IPS-NIHi7 (cell line): Measurements from ENCODE around the gene TSPAN12.
A peak's percentile ranks its signal among the peaks of the same experiment; 100 is the strongest.

Source experiments
- DNase-seq: peaks from one replicate; pipeline ENCODE4 v3.0.0; 2012; ENCODE audit warnings: mixed read lengths; ENCODE audit errors: extremely low spot score

TSPAN12 gene

DNA sequence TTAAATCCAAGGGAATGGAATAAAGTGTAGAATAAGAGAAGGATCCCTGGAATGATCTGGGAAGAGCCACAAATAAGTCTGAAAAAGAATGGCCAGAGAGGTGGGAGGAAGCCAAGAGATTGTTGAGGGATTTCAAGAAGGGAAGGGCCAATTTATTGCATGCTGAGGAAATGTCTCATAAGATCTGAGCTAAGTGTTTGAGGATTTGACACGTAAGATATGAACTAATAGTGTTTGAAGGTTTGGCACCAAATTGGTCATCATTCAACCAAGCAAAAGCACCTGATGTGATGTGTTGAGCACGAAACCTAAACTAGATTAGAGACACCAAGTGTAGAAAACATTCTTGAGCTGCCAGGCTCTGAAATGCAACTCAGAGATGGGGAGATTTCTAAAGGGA, 97.9 kb downstream of the TSPAN12 start:
- DNase-seq = no peak

DNA sequence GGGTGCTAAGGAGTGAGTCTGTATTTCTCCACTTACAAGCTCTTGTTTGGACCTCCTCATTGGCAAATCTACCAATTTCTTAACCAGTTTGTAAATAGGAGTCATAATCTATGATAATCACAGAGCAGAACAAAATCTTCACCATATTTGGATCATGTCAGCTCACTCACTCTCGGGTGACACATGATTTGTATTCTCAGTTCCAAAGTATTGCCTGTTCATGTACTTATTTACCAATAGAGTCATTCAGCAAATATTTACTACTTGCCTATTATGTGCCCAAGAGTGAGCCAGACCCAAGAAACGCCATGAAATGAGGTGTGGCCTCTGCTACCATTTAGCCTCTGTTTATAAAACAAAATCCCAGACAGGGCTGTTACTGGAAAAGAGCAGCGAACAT, 114.8 kb downstream of the TSPAN12 start:
- no peak for DNase-seq

DNA sequence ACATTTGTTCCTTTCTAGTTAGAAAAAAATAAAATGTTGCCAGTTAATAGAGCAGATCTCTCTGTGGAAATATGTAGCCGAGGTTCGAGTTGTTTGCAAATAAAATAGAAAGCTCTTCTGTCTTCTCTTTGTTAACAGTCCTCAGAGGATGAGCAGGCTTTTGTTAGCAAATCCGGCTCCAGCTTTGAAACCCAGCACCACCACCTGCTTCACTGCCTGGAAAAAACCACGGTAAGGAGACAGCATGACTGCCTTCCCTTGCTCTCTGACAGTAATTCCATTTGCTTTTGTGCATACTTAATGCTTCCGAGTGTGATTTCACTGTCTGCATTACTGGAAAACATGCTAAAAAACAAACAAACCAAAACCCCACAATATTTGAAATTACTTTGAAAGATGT, 115.6 kb downstream of the TSPAN12 start:
- DNase-seq = peak; percentile 28

DNA sequence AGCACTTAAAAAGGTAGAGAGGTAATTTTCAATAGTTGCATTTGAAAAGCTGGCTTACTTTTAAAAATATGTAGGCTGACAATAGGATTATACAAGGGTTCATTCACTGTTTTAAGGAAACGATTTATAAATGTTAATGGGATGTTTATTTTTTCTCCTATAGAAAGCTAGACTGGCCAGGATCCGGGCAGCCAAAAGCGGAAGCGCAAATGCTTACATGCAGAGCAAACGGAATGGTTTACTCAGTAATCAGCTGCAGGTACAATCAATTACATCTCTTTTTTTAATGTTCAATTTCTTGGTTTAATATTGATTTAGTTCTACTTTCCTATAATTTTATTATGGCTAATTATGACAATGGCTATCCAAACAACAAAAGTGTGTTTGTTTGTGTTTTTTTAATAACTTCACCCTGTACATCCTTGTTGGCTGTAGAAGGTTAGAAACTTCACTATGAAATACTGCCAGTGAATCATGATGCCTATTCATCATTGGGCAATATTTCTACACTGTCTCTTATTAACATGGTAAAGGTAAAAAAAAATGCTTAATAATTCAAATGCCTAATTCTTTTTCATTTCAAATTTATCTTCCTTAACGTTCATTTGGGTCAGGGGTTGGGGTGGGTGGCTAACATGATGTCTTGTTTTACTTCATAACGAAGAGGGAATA, 116.4 kb downstream of the TSPAN12 start:
- DNase-seq = no peak

DNA sequence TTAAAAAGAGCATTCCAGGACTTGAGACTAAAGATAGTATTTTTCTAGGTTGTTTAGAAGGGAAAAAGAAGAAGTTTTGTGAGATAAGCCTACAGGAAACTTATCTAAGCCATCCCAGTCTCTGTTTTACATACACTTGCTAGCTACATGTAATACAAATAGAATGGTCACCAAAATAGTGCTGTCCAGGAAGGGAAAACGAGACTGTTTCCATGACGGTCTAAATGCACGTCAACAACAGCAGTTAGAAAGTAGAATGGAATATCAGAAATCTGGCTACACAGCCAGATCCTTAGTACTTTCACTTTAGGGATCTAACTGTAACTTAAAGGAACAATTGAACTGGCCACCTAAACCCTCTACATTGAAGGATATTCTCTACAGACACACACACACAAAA, 117.6 kb downstream of the TSPAN12 start:
- no peak for DNase-seq

DNA sequence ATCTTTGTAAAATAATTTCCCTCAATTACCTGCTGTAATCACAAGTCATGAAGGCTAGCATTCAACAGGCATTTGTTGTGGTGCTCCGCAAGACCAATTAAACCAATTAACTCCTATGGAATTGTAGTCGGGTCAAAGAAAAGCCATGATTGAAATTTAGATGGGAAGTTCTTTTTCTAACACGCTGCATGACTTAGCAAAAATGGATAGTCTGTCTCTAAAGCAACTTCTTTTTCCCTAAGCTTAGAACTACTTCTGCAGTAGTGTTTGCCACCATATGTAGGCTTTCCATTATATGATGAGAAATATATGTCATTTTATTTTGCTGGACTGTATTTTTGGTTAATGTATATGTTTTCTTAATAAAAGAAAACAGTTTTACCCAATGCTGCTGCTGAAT, 119.1 kb downstream of the TSPAN12 start:
- no peak for DNase-seq
